Neural progenitor cell (in vitro differentiated cells): Measurements from ENCODE around the gene KEAP1. TPM values are rescaled to one million over a fixed set of nuclear protein-coding genes. Genes with fewer than 3 reads are reported as not detected.

Experiments
- DNase-seq: peaks from one replicate; pipeline ENCODE4 v3.0.0-alpha.2; 2016; ENCODE audit warnings: low spot score
- H2AFZ ChIP-seq: fragments of 200-600 bp; sonication (generic); replicated peaks from 2 replicates; pipeline ENCODE4 v1.6.1; 2016; ENCODE audit warnings: antibody characterized with exemption
- H3F3A ChIP-seq: fragments of 200-600 bp; sonication (generic); 2 replicates; pipeline ENCODE4 v1.6.1; 2016; ENCODE audit warnings: antibody characterized with exemption, low read depth
- H3K27ac ChIP-seq: fragments of 200-600 bp; sonication (generic); 2 replicates; pipeline ENCODE4 v1.5.1; 2016; ENCODE audit warnings: mild to moderate bottlenecking
- H3K27me3 ChIP-seq: fragments of 200-600 bp; sonication (generic); 2 replicates; pipeline ENCODE4 v1.6.1; 2016; ENCODE audit warnings: mild to moderate bottlenecking, moderate library complexity
- H3K36me3 ChIP-seq: fragments of 200-600 bp; sonication (generic); 2 replicates; pipeline ENCODE4 v1.5.1; 2016
- H3K4me1 ChIP-seq: fragments of 200-600 bp; sonication (generic); 2 replicates; pipeline ENCODE4 v1.6.1; 2016; ENCODE audit warnings: mixed run types
- H3K4me2 ChIP-seq: fragments of 200-600 bp; sonication (generic); 2 replicates; pipeline ENCODE4 v1.6.1; 2016
- H3K4me3 ChIP-seq: fragments of 200-600 bp; sonication (generic); 2 replicates; pipeline ENCODE4 v1.5.1; 2016
- H3K79me2 ChIP-seq: fragments of 200-600 bp; sonication (generic); 2 replicates; pipeline ENCODE4 v1.6.1; 2016; ENCODE audit warnings: low read depth
- H3K9ac ChIP-seq: fragments of 200-600 bp; sonication (generic); 2 replicates; pipeline ENCODE4 v1.6.1; 2016
- H3K9me3 ChIP-seq: fragments of 200-600 bp; sonication (generic); 2 replicates; pipeline ENCODE4 v1.5.1; 2016; ENCODE audit warnings: low read depth
- H4K20me1 ChIP-seq: fragments of 200-600 bp; sonication (generic); 2 replicates; pipeline ENCODE4 v1.6.1; 2016; ENCODE audit warnings: low read depth
- H3K27ac Mint-ChIP-seq: 3 replicates; pipeline ENCODE4 v1.8.0; 2021; ENCODE audit warnings: mixed read lengths
- H3K27me3 Mint-ChIP-seq: 2 replicates; pipeline ENCODE4 v1.8.0; 2022; ENCODE audit warnings: low read depth, mild to moderate bottlenecking, inconsistent platforms, moderate library complexity, mixed read lengths; ENCODE audit not compliant: insufficient read depth
- H3K36me3 Mint-ChIP-seq: 3 replicates; pipeline ENCODE4 v1.8.0; 2021; ENCODE audit warnings: mixed read lengths
- H3K4me1 Mint-ChIP-seq: 3 replicates; pipeline ENCODE4 v1.8.0; 2021; ENCODE audit warnings: mixed read lengths
- H3K4me3 Mint-ChIP-seq: 3 replicates; pipeline ENCODE4 v1.8.0; 2021; ENCODE audit warnings: mild to moderate bottlenecking, moderate library complexity, mixed read lengths
- H3K9me3 Mint-ChIP-seq: 3 replicates; pipeline ENCODE4 v1.8.0; 2020; ENCODE audit warnings: mixed read lengths
- CTCF ChIP-seq: fragments of 200-600 bp; sonication (generic); IDR thresholded peaks from 2 replicates; pipeline ENCODE4 v1.5.1; 2017; ENCODE audit warnings: antibody characterized with exemption, mild to moderate bottlenecking
- EZH2 ChIP-seq: fragments of 200-600 bp; sonication (generic); IDR thresholded peaks from 2 replicates; pipeline ENCODE4 v1.6.1; 2017; ENCODE audit warnings: antibody characterized with exemption, mild to moderate bottlenecking, moderate library complexity
- EZH2phosphoT487 ChIP-seq: fragments of 200-600 bp; sonication (generic); IDR thresholded peaks from 2 replicates; pipeline ENCODE4 v1.6.1; 2017; ENCODE audit warnings: antibody characterized with exemption
- total RNA-seq: library from RNA; depleted of rRNA; stranded (reverse); fragments of >200 nt; gene quantifications from 2 replicates; pipeline ENCODE4 v1.2.3, GENCODE V29; 2015; ENCODE audit warnings: low replicate concordance

Gene KEAP1
- total RNA-seq, 1 donor from 2014 or later: 25.2 TPM

- Mint-ChIP-seq H3K4me3 (no peak overlapping the region), H3K9me3 (no peaks in the 10 kb centered on the region), H3K36me3 (peaks cover 9% of the 10 kb centered on the region), H3K27ac (no peak overlapping the region), H3K4me1 (peaks cover 8% of the 10 kb centered on the region), H3K27me3 (peaks cover 8% of the 10 kb centered on the region)
- Histone ChIP-seq H3K79me2 (peaks cover 19% of the 10 kb centered on the region), H3K27me3 (no peaks in the 10 kb centered on the region), H3K4me1 (no peaks in the 10 kb centered on the region), H3F3A (peaks cover 5% of the 10 kb centered on the region), H3K4me3 (no peak overlapping the region), H2AFZ (no peak overlapping the region), H4K20me1 (peaks cover 8% of the 10 kb centered on the region), H3K9ac (no peak overlapping the region), H3K9me3 (no peaks in the 10 kb centered on the region), H3K4me2 (no peak overlapping the region), H3K27ac (no peak overlapping the region), H3K36me3 (no peaks in the 10 kb centered on the region)
- no peak for DNase-seq
- TF ChIP-seq EZH2phosphoT487 (no peak), EZH2 (no peak), CTCF (no peak)
Observed at GRCh38 chr19:10546817-10547216, 43.7 kb upstream of the KEAP1 start.

GRCh38 chr19:10544753-10545251 is 41.6 kb upstream of the KEAP1 start:
- H3K4me2 ChIP-seq: peak overlapping the region; percentile 86
- H4K20me1 ChIP-seq: peaks cover 8% of the 10 kb centered on the region
- Mint-ChIP-seq H3K4me1 (peaks cover 10% of the 10 kb centered on the region), H3K27me3 (peaks cover 8% of the 10 kb centered on the region), H3K9me3 (no peaks in the 10 kb centered on the region), H3K36me3 (no peaks in the 10 kb centered on the region), H3K27ac (peak overlapping the region; percentile 78), H3K4me3 (peak overlapping the region; percentile 95)
- H3K9me3 ChIP-seq: no peaks in the 10 kb centered on the region
- TF ChIP-seq EZH2: no peak
- TF ChIP-seq EZH2phosphoT487: no peak
- no peak for TF ChIP-seq CTCF
- H3K27ac ChIP-seq: no peak overlapping the region
- H3K9ac ChIP-seq: no peak overlapping the region
- peak overlapping the region; percentile 93 for H3K4me3 ChIP-seq
- no peaks in the 10 kb centered on the region for H3K4me1 ChIP-seq
- no peaks in the 10 kb centered on the region for H3K27me3 ChIP-seq
- peaks cover 9% of the 10 kb centered on the region for H3F3A ChIP-seq
- H3K36me3 ChIP-seq: no peaks in the 10 kb centered on the region
- DNase-seq: peak; percentile 33
- no peak overlapping the region for H2AFZ ChIP-seq
- peaks cover 19% of the 10 kb centered on the region for H3K79me2 ChIP-seq

GRCh38 chr19:10544242-10544752 is 41.1 kb upstream of the KEAP1 start:
- peak overlapping the region; percentile 95 for H3K27ac Mint-ChIP-seq
- DNase-seq: peak; percentile 35
- H3K9me3 ChIP-seq: no peaks in the 10 kb centered on the region
- H3K4me1 Mint-ChIP-seq: peaks cover 10% of the 10 kb centered on the region
- no peak overlapping the region for H3K27ac ChIP-seq
- H3K4me1 ChIP-seq: no peaks in the 10 kb centered on the region
- H4K20me1 ChIP-seq: peaks cover 8% of the 10 kb centered on the region
- H3K9ac ChIP-seq: peak overlapping the region; percentile 92
- peak overlapping the region; percentile 93 for H2AFZ ChIP-seq
- H3K36me3 Mint-ChIP-seq: no peaks in the 10 kb centered on the region
- peaks cover 8% of the 10 kb centered on the region for H3K27me3 Mint-ChIP-seq
- no peaks in the 10 kb centered on the region for H3K9me3 Mint-ChIP-seq
- H3F3A ChIP-seq: peaks cover 9% of the 10 kb centered on the region
- H3K4me3 ChIP-seq: peak overlapping the region; percentile 93
- H3K27me3 ChIP-seq: no peaks in the 10 kb centered on the region
- H3K79me2 ChIP-seq: peaks cover 19% of the 10 kb centered on the region
- TF ChIP-seq CTCF: no peak
- no peak for TF ChIP-seq EZH2phosphoT487
- TF ChIP-seq EZH2: no peak
- peak overlapping the region; percentile 95 for H3K4me3 Mint-ChIP-seq
- H3K36me3 ChIP-seq: no peaks in the 10 kb centered on the region
- H3K4me2 ChIP-seq: peak overlapping the region; percentile 86
